T follicular helper cell (primary cell): ENCODE measurements around the gene KRT82.

Experiments
- DNase-seq: peaks from one replicate; pipeline ENCODE4 v3.0.0-alpha.2; 2020; ENCODE audit warnings: low read depth

KRT82 gene

GRCh38 chr12:52382854-52383253 lies 23.3 kb downstream of the KRT82 start:
- DNase-seq = no peak

- DNase-seq = no peak
Measured at GRCh38 chr12:52381206-52381605, 24.9 kb downstream of the KRT82 start.

- no peak for DNase-seq
Measured at GRCh38 chr12:52380271-52380694, 25.9 kb downstream of the KRT82 start.

- no peak for DNase-seq
Measured at GRCh38 chr12:52379536-52379935, 26.6 kb downstream of the KRT82 start.

- DNase-seq = no peak
Measured at GRCh38 chr12:52378091-52378490, 28.0 kb downstream of the KRT82 start.

GRCh38 chr12:52377266-52377665 lies 28.9 kb downstream of the KRT82 start:
- DNase-seq = no peak

- peak; percentile 9 for DNase-seq
Measured at GRCh38 chr12:52372216-52373154, 33.6 kb downstream of the KRT82 start.

GRCh38 chr12:52371716-52372115 lies 34.4 kb downstream of the KRT82 start:
- DNase-seq = no peak

- DNase-seq = no peak
Measured at GRCh38 chr12:52370926-52371608, 35.1 kb downstream of the KRT82 start.

GRCh38 chr12:52369809-52370208 lies 36.3 kb downstream of the KRT82 start:
- DNase-seq = no peak

- DNase-seq = no peak
Measured at GRCh38 chr12:52369211-52369610, 36.9 kb downstream of the KRT82 start.

- no peak for DNase-seq
Measured at GRCh38 chr12:52368508-52368907, 37.6 kb downstream of the KRT82 start.

- no peak for DNase-seq
Measured at GRCh38 chr12:52367876-52368275, 38.3 kb downstream of the KRT82 start.

- DNase-seq = no peak
Measured at GRCh38 chr12:52366738-52367485, 39.2 kb downstream of the KRT82 start, which contains the start of gene KRT85. TSS of gene KRT85 (minus strand) at chr12:52367481. CDS start at chr12:52367405, 76 bp downstream.

GRCh38 chr12:52364901-52365489 lies 41.1 kb downstream of the KRT82 start:
- no peak for DNase-seq

- no peak for DNase-seq
Measured at GRCh38 chr12:52364061-52364460, 42.1 kb downstream of the KRT82 start.

- no peak for DNase-seq
Measured at GRCh38 chr12:52363111-52363679, 42.9 kb downstream of the KRT82 start.

- DNase-seq = no peak
Measured at GRCh38 chr12:52362118-52362726, 43.9 kb downstream of the KRT82 start.

- DNase-seq = no peak
Measured at GRCh38 chr12:52361553-52361952, 44.6 kb downstream of the KRT82 start.

- no peak for DNase-seq
Measured at GRCh38 chr12:52360663-52361271, 45.4 kb downstream of the KRT82 start.
